Esophagus muscularis mucosa (tissue), 4 donors: ENCODE data around the gene BCL11A. TPM values are rescaled to one million over a fixed set of nuclear protein-coding genes. Genes with fewer than 3 reads are reported as not detected.
"Not testable (repeated sequence)": the region's sequence is repeated elsewhere in the genome, so short reads cannot be mapped to it uniquely, and the experiment has no call there.

ENCODE experiments used
- DNase-seq: peaks from one replicate; pipeline ENCODE4 v3.0.0-alpha.2; 2017; ENCODE audit errors: extremely low spot score
- H3K27ac ChIP-seq, 4 donors: fragments of 200-600 bp; sonication (generic); replicated peaks in 1 of 4; 1 replicate in 3 of 4; 2 replicates in 1 of 4; pipeline ENCODE4 v1.5.1; 2016 to 2019; ENCODE audit warnings: mild to moderate bottlenecking in 1 of 4
- H3K27me3 ChIP-seq, 4 donors: fragments of 200-600 bp; sonication (generic); one replicate each; pipeline versions ENCODE4 v1.5.1 to v1.6.0; 2016 to 2019
- H3K36me3 ChIP-seq, 4 donors: fragments of 200-600 bp; sonication (generic); one replicate each; pipeline ENCODE4 v1.5.1; 2016 to 2019
- H3K4me1 ChIP-seq, 4 donors: fragments of 200-600 bp; sonication (generic); one replicate each; pipeline ENCODE4 v1.5.1; 2016 to 2019
- H3K4me3 ChIP-seq, 4 donors: fragments of 200-600 bp; sonication (generic); 1 replicate in 2 of 4; 2 replicates in 2 of 4; pipeline ENCODE4 v1.5.1; 2016 to 2019; ENCODE audit warnings: mild to moderate bottlenecking in 4 of 4, moderate library complexity in 1 of 4
- H3K9me3 ChIP-seq, 4 donors: fragments of 200-600 bp; sonication (generic); 1 replicate in 3 of 4; 2 replicates in 1 of 4; pipeline ENCODE4 v1.5.1; 2016 to 2019
- CTCF ChIP-seq, 3 experiments: fragments of 200-600 bp in 2 of 3; fragments of 450-650 bp in 1 of 3; sonication (generic) in 2 of 3; IDR thresholded peaks; one replicate each; pipeline ENCODE4 v1.5.1; 2017 to 2019; ENCODE audit warnings: antibody characterized with exemption in 3 of 3, mild to moderate bottlenecking in 2 of 3, moderate library complexity in 1 of 3
- EP300 ChIP-seq: sonication (generic); formaldehyde crosslinking; IDR thresholded peaks from one replicate; pipeline ENCODE4 v1.6.1; 2017; ENCODE audit warnings: antibody characterized with exemption
- POLR2A ChIP-seq: fragments of 450-650 bp; IDR thresholded peaks from one replicate; pipeline ENCODE4 v1.6.1; 2017; ENCODE audit warnings: antibody characterized with exemption, moderate library complexity, mild to moderate bottlenecking, low read depth
- POLR2AphosphoS5 ChIP-seq, 2 donors: sonication (generic); formaldehyde crosslinking; IDR thresholded peaks; one replicate each; pipeline ENCODE4 v1.6.1; 2017; ENCODE audit warnings: antibody characterized with exemption in 2 of 2
- WGBS: methylation state at CpG from one replicate; pipeline ENCODE4 v1.1.5; 2018; 5-methylcytosine and 5-hydroxymethylcytosine counted together
- intact Hi-C: fragments of 100-400 bp; cut with DNase I; formaldehyde crosslinking; loops from one replicate; pipeline ENCODE4 v1.15.1; 2023
- total RNA-seq, 4 donors: library from RNA; depleted of rRNA; stranded (reverse); fragments of >200 nt; gene quantifications; one replicate each; pipeline versions ENCODE4 v1.1.0 to v1.2.1, GENCODE V29; 2016

BCL11A gene
- total RNA-seq, 4 donors from 2014 or later: 3.5 to 11.3 (median 4.7) TPM

GRCh38 chr2:60422826-60423483 is 130.5 kb downstream of the BCL11A start:
- no peak for DNase-seq
- H3K4me1 ChIP-seq: no peaks in the 10 kb centered on the region
- 67% methylated on average over 7 of the region's 7 CpGs for WGBS
- H3K27ac ChIP-seq: no peak overlapping the region
- H3K9me3 ChIP-seq: no peaks in the 10 kb centered on the region
- intact Hi-C loops: no loop called here
- no peaks in the 10 kb centered on the region for H3K36me3 ChIP-seq
- no peak overlapping the region for H3K4me3 ChIP-seq
- H3K27me3 ChIP-seq: no peaks in the 10 kb centered on the region
- no peak for TF ChIP-seq EP300
- TF ChIP-seq POLR2AphosphoS5 (IDR thresholded peaks at IDR 0.05): no peak
- no peak for TF ChIP-seq CTCF (IDR thresholded peaks at IDR 0.05)
- no peak for TF ChIP-seq POLR2A

DNA sequence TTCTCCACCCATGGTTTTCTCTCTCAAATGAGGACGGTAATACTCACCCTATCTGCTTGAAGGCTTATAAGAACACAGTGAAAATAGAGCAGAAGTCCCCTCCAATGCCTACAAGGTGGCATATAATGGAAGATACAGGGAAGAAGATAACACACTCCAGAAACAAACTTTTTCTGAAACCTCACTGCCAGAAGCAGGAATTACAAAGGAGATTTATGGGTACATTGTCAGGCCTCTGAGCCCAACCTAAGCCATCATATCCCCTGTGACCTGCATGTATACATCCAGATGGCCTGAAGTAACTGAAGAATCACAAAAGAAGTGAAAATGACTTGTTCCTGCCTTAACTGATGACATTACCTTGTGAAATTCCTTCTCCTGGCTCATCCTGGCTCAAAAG is 136.2 kb downstream of the BCL11A start:
- H3K9me3 ChIP-seq, H3K27me3 ChIP-seq, DNase-seq, H3K27ac ChIP-seq, H3K4me1 ChIP-seq, H3K36me3 ChIP-seq, intact Hi-C loops, H3K4me3 ChIP-seq: not testable (repeated sequence)
- 100% methylated on average over 1 of the region's 1 CpG for WGBS

DNA sequence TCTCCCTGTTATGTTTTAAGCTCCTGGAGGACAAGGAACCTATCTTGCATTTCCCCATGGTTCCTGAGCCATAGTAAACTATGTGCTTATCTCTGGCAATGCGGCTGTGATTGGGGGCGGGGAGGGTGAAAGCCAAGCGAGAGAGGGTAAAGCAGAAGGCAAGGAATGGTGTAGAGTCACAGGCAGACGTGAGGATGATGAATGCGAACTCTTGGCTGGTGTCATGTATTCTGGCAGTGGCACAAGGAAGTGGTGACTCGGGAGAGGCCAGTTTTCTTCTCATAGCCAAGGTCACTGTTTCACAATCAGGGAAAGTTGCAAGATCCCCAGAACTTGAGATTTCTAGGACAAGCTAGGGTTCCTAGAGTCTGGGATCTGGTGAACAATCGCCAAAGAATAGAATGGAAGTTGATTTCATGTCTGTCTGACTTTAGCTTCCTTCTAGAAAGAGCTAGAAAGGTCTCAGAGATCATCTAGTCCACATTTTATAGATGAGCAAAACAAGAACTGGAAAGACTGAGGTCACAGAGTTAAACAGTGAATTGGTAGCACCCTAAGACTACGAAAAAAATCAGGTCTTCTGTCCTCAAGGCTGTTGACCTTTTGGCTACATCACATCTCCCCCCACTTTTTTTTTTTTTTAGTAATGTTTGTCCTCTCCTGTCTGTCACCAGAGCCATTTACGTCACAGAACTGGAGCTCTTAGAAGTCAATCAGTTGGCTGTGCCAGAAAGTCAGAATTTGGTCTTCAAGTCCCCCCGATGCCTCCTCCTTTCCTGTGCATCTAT is 137.0 kb downstream of the BCL11A start:
- Histone ChIP-seq H3K4me3 (no peak overlapping the region), H3K36me3 (no peaks in the 10 kb centered on the region), H3K4me1 (peaks cover 0 to 2% (median 0%) of the 10 kb centered on the region in 4 donors), H3K9me3 (peaks cover 0 to 4% (median 0%) of the 10 kb centered on the region in 4 donors), H3K27me3 (no peaks in the 10 kb centered on the region), H3K27ac (no peak overlapping the region)
- TF ChIP-seq EP300 (no peak), POLR2A (no peak), CTCF (IDR thresholded peaks at IDR 0.05) (no peak), POLR2AphosphoS5 (IDR thresholded peaks at IDR 0.05) (no peak)
- intact Hi-C loops: no loop called here
- 78% methylated on average over 10 of the region's 10 CpGs for WGBS
- no peak for DNase-seq

DNA sequence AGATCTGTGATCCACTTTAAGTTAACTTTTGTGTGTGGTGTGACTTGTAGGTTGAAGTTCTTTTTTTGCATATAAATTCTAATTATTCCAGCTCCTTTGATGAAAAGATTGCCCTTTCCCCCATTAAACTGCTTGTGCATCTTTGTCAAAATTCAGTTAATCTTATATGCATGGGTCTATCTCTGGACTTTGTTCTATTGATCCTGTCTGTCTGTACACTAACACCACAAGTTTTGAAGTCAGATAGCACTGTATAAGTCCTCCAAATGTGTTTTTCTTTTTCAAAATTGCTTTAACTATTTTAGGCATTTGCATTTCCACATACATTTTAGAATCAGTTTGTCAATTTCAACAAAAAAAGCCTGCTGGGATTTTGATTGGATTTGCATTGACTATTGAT is 137.6 kb downstream of the BCL11A start:
- H3K27me3 ChIP-seq: no peaks in the 10 kb centered on the region
- no peak overlapping the region for H3K27ac ChIP-seq
- intact Hi-C loops: no loop called here
- no peaks in the 10 kb centered on the region for H3K36me3 ChIP-seq
- H3K4me1 ChIP-seq: peaks cover 0 to 2% (median 0%) of the 10 kb centered on the region in 4 donors
- DNase-seq: no peak
- H3K9me3 ChIP-seq: peaks cover 0 to 4% (median 0%) of the 10 kb centered on the region in 4 donors
- H3K4me3 ChIP-seq: no peak overlapping the region
- TF ChIP-seq EP300 (no peak), POLR2AphosphoS5 (IDR thresholded peaks at IDR 0.05) (no peak), POLR2A (no peak), CTCF (IDR thresholded peaks at IDR 0.05) (no peak)

GRCh38 chr2:60414495-60415138 is 138.8 kb downstream of the BCL11A start:
- H3K27me3 ChIP-seq: peaks cover 0 to 4% (median 0%) of the 10 kb centered on the region in 4 donors
- 75% methylated on average over 2 of the region's 2 CpGs for WGBS
- intact Hi-C loops: no loop called here
- no peak overlapping the region for H3K27ac ChIP-seq
- H3K9me3 ChIP-seq: peaks cover 0 to 4% (median 0%) of the 10 kb centered on the region in 4 donors
- TF ChIP-seq CTCF (IDR thresholded peaks at IDR 0.05): no peak
- no peak for TF ChIP-seq POLR2AphosphoS5 (IDR thresholded peaks at IDR 0.05)
- TF ChIP-seq EP300: no peak
- no peak for TF ChIP-seq POLR2A
- H3K4me3 ChIP-seq: no peak overlapping the region
- H3K36me3 ChIP-seq: no peaks in the 10 kb centered on the region
- DNase-seq: no peak
- H3K4me1 ChIP-seq: peaks cover 0 to 2% (median 0%) of the 10 kb centered on the region in 4 donors
